HepG2 (cell line): ENCODE measurements around the gene USE1. TPM values are rescaled to one million over a fixed set of nuclear protein-coding genes. Genes with fewer than 3 reads are reported as not detected.
A peak's percentile ranks its signal among the peaks of the same experiment; 100 is the strongest.

Experiments used
- ATAC-seq: fragments of 200-7000 bp; cut with Tn5 transposase; 3 replicates; pipeline ENCODE4 v1.9.1; 2020; ENCODE audit warnings: mild to moderate bottlenecking, moderate library complexity
- BruUV-seq: library from RNA; stranded (reverse); fragments of 400-500 nt; replicated peaks from 2 replicates; lab custom pipeline; 2021; lab: Mats Ljungman, UMichigan
- CTCF ChIA-PET: fragments of 300-600 bp; formaldehyde crosslinking; extraction: SDS; loops from one replicate; lab custom pipeline; 2021; ENCODE audit warnings: low total read pairs, inconsistent platforms, low intra/inter-chr PET ratio; lab: Yijun Ruan, JAX
- POLR2A ChIA-PET: fragments of 350-600 bp; sonication (Branson Sonifier 250); formaldehyde crosslinking; loops from one replicate; lab custom pipeline; 2020; ENCODE audit warnings: antibody characterized with exemption, inconsistent platforms; lab: Yijun Ruan, JAX
- DNase-seq: peaks from one replicate; pipeline ENCODE4 v3.0.0-alpha.2; 2015; ENCODE audit warnings: low spot score
- FAIRE-seq: peaks from 3 replicates; lab custom pipeline; 2011; peaks lifted over from hg19 to GRCh38; lab: Jason Lieb, UNC
- H2AFZ ChIP-seq: one replicate; pipeline ENCODE4 v1.6.1; 2011; ENCODE audit warnings: low read length, inconsistent platforms
- H3K27ac ChIP-seq: fragments of 300-600 bp; 3 replicates; pipeline ENCODE4 v1.8.0; 2011; ENCODE audit warnings: mixed run types, mild to moderate bottlenecking, mixed read lengths, low read length, inconsistent platforms; ENCODE audit not compliant: insufficient read depth; ENCODE audit errors: extremely low read length
- H3K27me3 ChIP-seq, 2 experiments: fragments of 200-600 bp in 1 of 2; 2 replicates in 1 of 2; 3 replicates in 1 of 2; pipeline versions ENCODE4 v1.6.0 to v1.8.0; 2011; ENCODE audit warnings: low read length in 2 of 2, mild to moderate bottlenecking in 2 of 2, moderate library complexity in 2 of 2, inconsistent platforms in 1 of 2; ENCODE audit not compliant: insufficient read depth in 2 of 2, control insufficient read depth in 1 of 2
- H3K36me3 ChIP-seq, 2 experiments: fragments of 200-600 bp in 1 of 2; replicated peaks in 1 of 2; 2 replicates in 1 of 2; 3 replicates in 1 of 2; pipeline versions ENCODE4 v1.5.1 to v1.8.0; 2011; ENCODE audit warnings: low read length in 2 of 2, inconsistent platforms in 1 of 2; ENCODE audit not compliant: insufficient read depth in 2 of 2, control insufficient read depth in 1 of 2
- H3K4me1 ChIP-seq: 2 replicates; pipeline ENCODE4 v1.5.1; 2012; ENCODE audit warnings: low read length, inconsistent platforms; ENCODE audit not compliant: insufficient read depth
- H3K4me2 ChIP-seq: 2 replicates; pipeline ENCODE4 v1.6.0; 2011; ENCODE audit warnings: low read depth, low read length, inconsistent platforms
- H3K4me3 ChIP-seq, 3 experiments: fragments of 200-600 bp in 1 of 3; sonication (generic), shearing (Covaris generic) in 1 of 3; replicated peaks in 1 of 3; 2 replicates each; pipeline ENCODE4 v1.5.1; 2011 to 2016; ENCODE audit warnings: low read length in 3 of 3, inconsistent platforms in 2 of 3, low read depth in 2 of 3, mild to moderate bottlenecking in 2 of 3, control low read depth in 1 of 3, mixed read lengths in 1 of 3; ENCODE audit not compliant: insufficient read depth in 1 of 3
- H3K79me2 ChIP-seq: one replicate; pipeline ENCODE4 v1.6.1; 2011; ENCODE audit warnings: low read length, inconsistent platforms; ENCODE audit not compliant: insufficient read depth
- H3K9ac ChIP-seq: 2 replicates; pipeline ENCODE4 v1.6.0; 2011; ENCODE audit warnings: mild to moderate bottlenecking, low read depth, low read length, inconsistent platforms; ENCODE audit not compliant: insufficient read depth
- H3K9me3 ChIP-seq: 2 replicates; pipeline ENCODE4 v1.5.1; 2012; ENCODE audit warnings: mild to moderate bottlenecking, low read length
- H4K20me1 ChIP-seq: 2 replicates; pipeline ENCODE4 v1.6.0; 2011; ENCODE audit warnings: inconsistent platforms, mild to moderate bottlenecking, low read length, moderate library complexity; ENCODE audit not compliant: insufficient read depth
- ATAD3A ChIP-seq: sonication (generic); formaldehyde crosslinking; IDR thresholded peaks from 2 replicates; pipeline ENCODE4 v1.4.0; 2020; ENCODE audit warnings: missing genetic modification reagents
- FOXP4 ChIP-seq: sonication (generic); formaldehyde crosslinking; IDR thresholded peaks from 2 replicates; pipeline ENCODE4 v1.4.0; 2020; ENCODE audit warnings: missing genetic modification reagents
- KLF13 ChIP-seq: sonication (generic); formaldehyde crosslinking; IDR thresholded peaks from 2 replicates; pipeline ENCODE4 v1.4.0; 2020; ENCODE audit warnings: mild to moderate bottlenecking, missing genetic modification reagents
- MZF1 ChIP-seq: sonication (generic); formaldehyde crosslinking; IDR thresholded peaks from 2 replicates; pipeline ENCODE4 v1.8.1; 2023; ENCODE audit warnings: mild to moderate bottlenecking, missing genetic modification reagents, borderline replicate concordance
- NAIF1 ChIP-seq: sonication (generic); formaldehyde crosslinking; IDR thresholded peaks from 2 replicates; pipeline ENCODE4 v1.5.0; 2020; ENCODE audit warnings: mild to moderate bottlenecking, missing genetic modification reagents, borderline replicate concordance
- NFIC ChIP-seq: IDR thresholded peaks from 2 replicates; pipeline ENCODE4 v1.6.1; 2012; ENCODE audit warnings: mild to moderate bottlenecking, low read length, inconsistent platforms
- RBM22 ChIP-seq: fragments of 200-400 bp; formaldehyde crosslinking; optimal IDR thresholded peaks from 2 replicates; pipeline ENCODE3; 2017; ENCODE audit warnings: mild to moderate bottlenecking, low read length, moderate library complexity
- SAP130 ChIP-seq: IDR thresholded peaks from 2 replicates; pipeline ENCODE4 v1.6.1; 2016; ENCODE audit warnings: low read depth
- TRIM24 ChIP-seq: sonication (generic); formaldehyde crosslinking; IDR thresholded peaks from 2 replicates; pipeline ENCODE4 v1.8.0; 2022; ENCODE audit warnings: mild to moderate bottlenecking, missing genetic modification reagents
- ZFP36L2 ChIP-seq: sonication (generic); formaldehyde crosslinking; IDR thresholded peaks from 2 replicates; pipeline ENCODE4 v1.4.0; 2020; ENCODE audit warnings: missing genetic modification reagents
- ZIK1 ChIP-seq: sonication (generic); formaldehyde crosslinking; IDR thresholded peaks from 2 replicates; pipeline ENCODE4 v1.5.0; 2020; ENCODE audit warnings: mild to moderate bottlenecking, low read depth, missing genetic modification reagents, borderline replicate concordance
- ZNF441 ChIP-seq: sonication (generic); formaldehyde crosslinking; IDR thresholded peaks from 2 replicates; pipeline ENCODE4 v1.7.0; 2021; ENCODE audit warnings: missing genetic modification reagents, borderline replicate concordance
- ZNF558 ChIP-seq: sonication (generic); formaldehyde crosslinking; IDR thresholded peaks from 2 replicates; pipeline ENCODE4 v1.9.0; 2022; ENCODE audit warnings: mild to moderate bottlenecking, missing genetic modification reagents, borderline replicate concordance
- ZNF562 ChIP-seq: sonication (generic); formaldehyde crosslinking; IDR thresholded peaks from 2 replicates; pipeline ENCODE4 v1.8.0; 2022; ENCODE audit warnings: missing genetic modification reagents, borderline replicate concordance
- ZNF7 ChIP-seq: IDR thresholded peaks from 2 replicates; pipeline ENCODE4 v1.6.1; 2016; ENCODE audit warnings: missing biosample characterization, missing genetic modification reagents
- ZNF878 ChIP-seq: sonication (generic); formaldehyde crosslinking; IDR thresholded peaks from 2 replicates; pipeline ENCODE4 v1.8.1; 2023; ENCODE audit warnings: mild to moderate bottlenecking, missing genetic modification reagents, moderate library complexity
- WGBS: methylation state at CpG from one replicate; pipeline ENCODE4 v1.1.6; 2017; ENCODE audit warnings: low lambda C conversion rate; 5-methylcytosine and 5-hydroxymethylcytosine counted together
- in situ Hi-C: cut with HindIII; loops from 2 replicates; pipeline ENCODE4 v1.10.0; 2017; ENCODE audit warnings: low pct_unique_long_range_greater_than_20kb; ENCODE audit not compliant: extremely low pct_ligation_motif_present
- intact Hi-C: fragments of 100-400 bp; cut with micrococcal nuclease; formaldehyde crosslinking; loops from one replicate; pipeline ENCODE4 v1.10.0; 2022; ENCODE audit not compliant: unreplicated experiment
- polyA plus RNA-seq, 8 experiments: library from polyadenylated mRNA; depleted of rRNA in 3 of 8; stranded (reverse) in 7 of 8; unstranded in 1 of 8; fragments of >200 nt; fragmentation: Illumina TruSeq in 4 of 8; extraction: Trizol in 4 of 8; gene quantifications; 2 replicates each; pipeline versions ENCODE4 v1.2.1 to v1.2.3, GENCODE V29; 2011 to 2016; ENCODE audit warnings: low read depth in 4 of 8, missing spikeins in 1 of 8, mixed read lengths in 1 of 8; ENCODE audit not compliant: insufficient read depth in 1 of 8
- total RNA-seq, 5 experiments: library from RNA; depleted of rRNA; stranded (reverse); fragments of >200 nt; fragmentation: Illumina TruSeq; extraction: Trizol; gene quantifications; 2 replicates each; pipeline ENCODE4 v1.2.3, GENCODE V29; 2016; ENCODE audit warnings: low read depth in 1 of 5
- TF ChIP-seq, protein P1 (sequence below): sonication (generic); formaldehyde crosslinking; IDR thresholded peaks from 2 replicates; pipeline ENCODE4 v1.9.0; 2022; ENCODE audit warnings: low read depth, missing genetic modification reagents
- TF ChIP-seq, protein P2 (sequence below): sonication (generic); formaldehyde crosslinking; conservative IDR thresholded peaks from 2 replicates; pipeline ENCODE4 v1.4.0; 2020; ENCODE audit warnings: missing genetic modification reagents

Gene USE1
- total and polyA plus RNA-seq, 2 of the 13 experiments (the other 11 are each of a cell fraction or from before 2014, with no cell fraction given): 9.9 to 17.6 TPM

DNA sequence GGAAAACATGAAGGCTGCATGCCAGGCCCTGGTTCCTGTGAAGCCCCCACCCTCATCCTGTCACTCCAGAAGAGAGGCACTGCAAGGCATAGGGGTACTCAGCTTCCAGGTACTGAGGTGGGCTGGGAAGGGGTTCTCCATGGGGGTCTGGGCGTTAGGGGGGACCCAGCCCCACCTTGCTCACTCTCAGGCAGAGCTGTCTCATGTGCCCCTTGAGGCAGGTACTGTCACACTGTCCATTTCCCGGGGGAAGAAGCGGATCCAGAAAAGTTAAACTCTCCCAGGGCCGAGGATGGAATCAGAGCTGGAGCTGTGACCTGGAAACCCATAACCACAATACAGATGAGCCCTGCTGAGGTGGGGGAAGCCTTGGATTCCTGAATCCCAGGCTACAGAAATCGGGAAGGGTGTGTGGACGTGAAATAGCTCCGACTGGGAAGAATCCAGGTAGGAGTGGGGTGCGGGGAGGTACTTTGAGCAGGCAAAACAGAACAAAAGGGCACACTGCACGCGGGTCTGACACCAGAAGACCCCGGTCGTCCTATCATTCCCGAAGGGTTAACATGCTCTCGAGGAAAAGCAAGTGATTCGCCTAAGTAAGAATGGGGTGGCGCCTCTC lies 540 bp upstream of the USE1 start:
- FAIRE-seq (no peak), ATAC-seq (peak; percentile 8; the same call in 2 of the 3 replicates), DNase-seq (no peak)
- H4K20me1 ChIP-seq: no peaks in the 10 kb centered on the region
- peaks cover 0 to 11% of the 10 kb centered on the region in 2 experiments; a peak in 2 of 5 replicates for H3K36me3 ChIP-seq
- H3K4me3 ChIP-seq: peak overlapping the region; percentile 63 to 94 (median 81)
- intact Hi-C loops: loop anchor here (1.0 kb wide), 1 partner anchor 89 kb away; the partner anchor contains the start of gene ABHD8
- H3K27me3 ChIP-seq: no peaks in the 10 kb centered on the region; a peak in 1 of 5 replicates
- in situ Hi-C loops: no loop called here
- H2AFZ ChIP-seq: no peak overlapping the region
- BruUV-seq: no TSS peak
- peaks cover 28% of the 10 kb centered on the region for H3K4me1 ChIP-seq
- WGBS: 6% methylated on average over 15 of the region's 16 CpGs
- ChIA-PET POLR2A (interaction anchor here (0.6 to 4.2 kb wide), 23 partner anchors 9 to 645 kb away, joined by 3 to 120 read pairs (median 10); partner anchors contain the start of genes ABHD8, ANO8, BABAM1 and DDA1), CTCF (no interaction called here)
- no peaks in the 10 kb centered on the region for H3K79me2 ChIP-seq
- peak overlapping the region; percentile 99 for H3K9ac ChIP-seq
- H3K9me3 ChIP-seq: no peaks in the 10 kb centered on the region
- peak overlapping the region; percentile 95 for H3K4me2 ChIP-seq
- peak overlapping the region; percentile 97 for H3K27ac ChIP-seq
- TF ChIP-seq ZFP36L2: no peak
- TF ChIP-seq NFIC: no peak
- TF ChIP-seq ATAD3A: no peak
- peak; percentile 11 for TF ChIP-seq RBM22
- 0 out of 2 replicates have a peak, but pooled peaks have one; percentile 12 for TF ChIP-seq ZNF558
- TF ChIP-seq FOXP4 (CRISPR knock-in tag): no peak
- TF ChIP-seq, protein P1, sequence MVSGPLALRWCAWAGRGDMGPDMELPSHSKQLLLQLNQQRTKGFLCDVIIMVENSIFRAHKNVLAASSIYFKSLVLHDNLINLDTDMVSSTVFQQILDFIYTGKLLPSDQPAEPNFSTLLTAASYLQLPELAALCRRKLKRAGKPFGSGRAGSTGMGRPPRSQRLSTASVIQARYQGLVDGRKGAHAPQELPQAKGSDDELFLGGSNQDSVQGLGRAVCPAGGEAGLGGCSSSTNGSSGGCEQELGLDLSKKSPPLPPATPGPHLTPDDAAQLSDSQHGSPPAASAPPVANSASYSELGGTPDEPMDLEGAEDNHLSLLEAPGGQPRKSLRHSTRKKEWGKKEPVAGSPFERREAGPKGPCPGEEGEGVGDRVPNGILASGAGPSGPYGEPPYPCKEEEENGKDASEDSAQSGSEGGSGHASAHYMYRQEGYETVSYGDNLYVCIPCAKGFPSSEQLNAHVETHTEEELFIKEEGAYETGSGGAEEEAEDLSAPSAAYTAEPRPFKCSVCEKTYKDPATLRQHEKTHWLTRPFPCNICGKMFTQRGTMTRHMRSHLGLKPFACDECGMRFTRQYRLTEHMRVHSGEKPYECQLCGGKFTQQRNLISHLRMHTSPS (CRISPR knock-in tag): 0 out of 2 replicates have a peak, but pooled peaks have one; percentile 13
- TF ChIP-seq SAP130: no peak
- TF ChIP-seq ZNF7: no peak
- TF ChIP-seq ZNF562: no peak
- TF ChIP-seq TRIM24: no peak
- 0 out of 2 replicates have a peak, but pooled peaks have one; percentile 17 for TF ChIP-seq NAIF1 (CRISPR knock-in tag)
- TF ChIP-seq ZNF878 (CRISPR knock-in tag): 0 out of 2 replicates have a peak, but pooled peaks have one; percentile 1
- no peak for TF ChIP-seq ZIK1 (CRISPR knock-in tag)
- TF ChIP-seq, protein P2, sequence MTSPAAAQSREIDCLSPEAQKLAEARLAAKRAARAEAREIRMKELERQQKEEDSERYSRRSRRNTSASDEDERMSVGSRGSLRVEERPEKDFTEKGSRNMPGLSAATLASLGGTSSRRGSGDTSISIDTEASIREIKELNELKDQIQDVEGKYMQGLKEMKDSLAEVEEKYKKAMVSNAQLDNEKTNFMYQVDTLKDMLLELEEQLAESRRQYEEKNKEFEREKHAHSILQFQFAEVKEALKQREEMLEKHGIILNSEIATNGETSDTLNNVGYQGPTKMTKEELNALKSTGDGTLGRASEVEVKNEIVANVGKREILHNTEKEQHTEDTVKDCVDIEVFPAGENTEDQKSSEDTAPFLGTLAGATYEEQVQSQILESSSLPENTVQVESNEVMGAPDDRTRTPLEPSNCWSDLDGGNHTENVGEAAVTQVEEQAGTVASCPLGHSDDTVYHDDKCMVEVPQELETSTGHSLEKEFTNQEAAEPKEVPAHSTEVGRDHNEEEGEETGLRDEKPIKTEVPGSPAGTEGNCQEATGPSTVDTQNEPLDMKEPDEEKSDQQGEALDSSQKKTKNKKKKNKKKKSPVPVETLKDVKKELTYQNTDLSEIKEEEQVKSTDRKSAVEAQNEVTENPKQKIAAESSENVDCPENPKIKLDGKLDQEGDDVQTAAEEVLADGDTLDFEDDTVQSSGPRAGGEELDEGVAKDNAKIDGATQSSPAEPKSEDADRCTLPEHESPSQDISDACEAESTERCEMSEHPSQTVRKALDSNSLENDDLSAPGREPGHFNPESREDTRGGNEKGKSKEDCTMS: no peak
- TF ChIP-seq MZF1 (CRISPR knock-in tag): no peak
- 0 out of 2 replicates have a peak, but pooled peaks have one; percentile 20 for TF ChIP-seq ZNF441 (CRISPR knock-in tag)
- no peak; the same call in 1 of the 2 replicates for TF ChIP-seq KLF13 (CRISPR knock-in tag)
